ENCODE measurements around the gene MAST1.

- TF ChIP-seq POLR2A (IDR thresholded peaks at IDR 0.05) = no peak
- TF ChIP-seq, protein P1, sequence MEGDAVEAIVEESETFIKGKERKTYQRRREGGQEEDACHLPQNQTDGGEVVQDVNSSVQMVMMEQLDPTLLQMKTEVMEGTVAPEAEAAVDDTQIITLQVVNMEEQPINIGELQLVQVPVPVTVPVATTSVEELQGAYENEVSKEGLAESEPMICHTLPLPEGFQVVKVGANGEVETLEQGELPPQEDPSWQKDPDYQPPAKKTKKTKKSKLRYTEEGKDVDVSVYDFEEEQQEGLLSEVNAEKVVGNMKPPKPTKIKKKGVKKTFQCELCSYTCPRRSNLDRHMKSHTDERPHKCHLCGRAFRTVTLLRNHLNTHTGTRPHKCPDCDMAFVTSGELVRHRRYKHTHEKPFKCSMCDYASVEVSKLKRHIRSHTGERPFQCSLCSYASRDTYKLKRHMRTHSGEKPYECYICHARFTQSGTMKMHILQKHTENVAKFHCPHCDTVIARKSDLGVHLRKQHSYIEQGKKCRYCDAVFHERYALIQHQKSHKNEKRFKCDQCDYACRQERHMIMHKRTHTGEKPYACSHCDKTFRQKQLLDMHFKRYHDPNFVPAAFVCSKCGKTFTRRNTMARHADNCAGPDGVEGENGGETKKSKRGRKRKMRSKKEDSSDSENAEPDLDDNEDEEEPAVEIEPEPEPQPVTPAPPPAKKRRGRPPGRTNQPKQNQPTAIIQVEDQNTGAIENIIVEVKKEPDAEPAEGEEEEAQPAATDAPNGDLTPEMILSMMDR (IDR thresholded peaks at IDR 0.05) = no peak
Observed at GRCh38 chr19:12918253-12918652, 79.9 kb downstream of the MAST1 start.
